HCT116 (cell line): ENCODE measurements around the gene DAPK1. TPM values are rescaled to one million over a fixed set of nuclear protein-coding genes. Genes with fewer than 3 reads are reported as not detected.

Source experiments
- ATAC-seq: fragments of 200-7000 bp; cut with Tn5 transposase; 2 replicates; pipeline ENCODE4 v1.9.1; 2020; ENCODE audit warnings: mild to moderate bottlenecking, moderate library complexity
- BruUV-seq: library from RNA; stranded (reverse); fragments of 400-500 nt; replicated peaks from 2 replicates; lab custom pipeline; 2021; lab: Mats Ljungman, UMichigan
- CTCF ChIA-PET: fragments of 300-600 bp; sonication (Branson Sonifier 250); formaldehyde crosslinking; loops from one replicate; lab custom pipeline; 2021; ENCODE audit warnings: antibody characterized with exemption; lab: Charles Lee
- POLR2A ChIA-PET: fragments of 300-600, 350-600 bp; sonication (Branson Sonifier 250); formaldehyde crosslinking; loops from one replicate; lab custom pipeline; 2021; ENCODE audit warnings: antibody characterized with exemption; lab: Charles Lee
- RAD21 ChIA-PET, 2 experiments: fragments of 300-600 bp; sonication (Branson Sonifier 250); formaldehyde crosslinking; loops; one replicate each; lab custom pipeline; 2023; ENCODE audit warnings: low total read pairs in 2 of 2; ENCODE audit not compliant: uncharacterized antibody in 2 of 2, unreplicated experiment in 2 of 2, low non-redundant PET in 1 of 2; lab: Charles Lee
- DNase-seq: peaks from one replicate; pipeline ENCODE4 v3.0.0-alpha.2; 2010; ENCODE audit warnings: low read depth, low spot score
- H2AFZ ChIP-seq: fragments of 200-600 bp; shearing (Covaris generic), sonication (generic); 2 replicates; pipeline ENCODE4 v1.6.1; 2017; ENCODE audit warnings: low read depth, mixed run types, mixed read lengths, antibody characterized with exemption, low read length; ENCODE audit not compliant: poor library complexity, severe bottlenecking
- H3K27ac ChIP-seq: 2 replicates; pipeline ENCODE4 v1.5.1; 2012; ENCODE audit warnings: low read depth, low read length
- H3K27me3 ChIP-seq: fragments of 200-600 bp; sonication (generic); 2 replicates; pipeline ENCODE4 v1.6.1; 2016; ENCODE audit warnings: mixed run types, low read length, mixed read lengths; ENCODE audit not compliant: insufficient read depth
- H3K36me3 ChIP-seq, 2 experiments: fragments of 200-500 bp in 1 of 2; fragments of 200-600 bp in 1 of 2; sonication (Bioruptor generic) in 1 of 2; sonication (generic) in 1 of 2; 2 replicates each; pipeline versions ENCODE4 v1.5.1 to v1.6.1; 2014 to 2016; ENCODE audit warnings: low read length in 2 of 2, inconsistent platforms in 1 of 2, mixed read lengths in 1 of 2, mixed run types in 1 of 2; ENCODE audit not compliant: insufficient read depth in 2 of 2, control insufficient read depth in 1 of 2
- H3K4me1 ChIP-seq, 2 experiments: fragments of 200-600 bp in 1 of 2; sonication (generic) in 1 of 2; 2 replicates each; pipeline versions ENCODE4 v1.5.1 to v1.6.1; 2012 to 2017; ENCODE audit warnings: low read length in 2 of 2, inconsistent platforms in 1 of 2, mild to moderate bottlenecking in 1 of 2, mixed read lengths in 1 of 2, mixed run types in 1 of 2, moderate library complexity in 1 of 2; ENCODE audit not compliant: insufficient read depth in 2 of 2, control insufficient read depth in 1 of 2
- H3K4me2 ChIP-seq: fragments of 200-600 bp; sonication (generic); 2 replicates; pipeline ENCODE4 v1.6.1; 2017; ENCODE audit warnings: mixed run types, low read length, mixed read lengths
- H3K4me3 ChIP-seq, 2 experiments: fragments of 200-600 bp in 1 of 2; sonication (generic) in 1 of 2; replicated peaks in 1 of 2; 2 replicates each; pipeline ENCODE4 v1.5.1; 2011 to 2016; ENCODE audit warnings: low read length in 2 of 2, control low read depth in 1 of 2, low read depth in 1 of 2, mild to moderate bottlenecking in 1 of 2, mixed read lengths in 1 of 2, mixed run types in 1 of 2
- H3K79me2 ChIP-seq: fragments of 200-600 bp; sonication (generic); 2 replicates; pipeline ENCODE4 v1.6.1; 2017; ENCODE audit warnings: mild to moderate bottlenecking, mixed run types, low read length, moderate library complexity, mixed read lengths; ENCODE audit not compliant: insufficient read depth
- H3K9ac ChIP-seq: fragments of 200-600 bp; sonication (generic); 2 replicates; pipeline ENCODE4 v1.6.1; 2016; ENCODE audit warnings: low read length, mixed read lengths
- H3K9me2 ChIP-seq: fragments of 200-600 bp; sonication (generic), shearing (Covaris generic); 2 replicates; pipeline ENCODE4 v1.6.1; 2017; ENCODE audit warnings: mixed run types, mild to moderate bottlenecking, moderate library complexity; ENCODE audit not compliant: insufficient read depth
- H3K9me3 ChIP-seq, 2 experiments: fragments of 200-500 bp in 1 of 2; fragments of 200-600 bp in 1 of 2; sonication (Bioruptor generic) in 1 of 2; sonication (generic) in 1 of 2; 2 replicates each; pipeline ENCODE4 v1.6.1; 2014 to 2017; ENCODE audit warnings: low read length in 2 of 2, mixed read lengths in 2 of 2, inconsistent platforms in 1 of 2, low read depth in 1 of 2, mild to moderate bottlenecking in 1 of 2, mixed run types in 1 of 2, moderate library complexity in 1 of 2; ENCODE audit not compliant: control insufficient read depth in 1 of 2, insufficient read depth in 1 of 2
- H4K20me1 ChIP-seq: fragments of 200-600 bp; sonication (generic), shearing (Covaris generic); 2 replicates; pipeline ENCODE4 v1.6.1; 2017; ENCODE audit warnings: mixed run types, mild to moderate bottlenecking, moderate library complexity; ENCODE audit not compliant: insufficient read depth
- ATF3 ChIP-seq: IDR thresholded peaks from 2 replicates; pipeline ENCODE4 v1.6.1; 2012
- CBX3 ChIP-seq: IDR thresholded peaks from 2 replicates; pipeline ENCODE4 v1.6.1; 2012; ENCODE audit warnings: low read depth
- CEBPB ChIP-seq: IDR thresholded peaks from 2 replicates; pipeline ENCODE4 v1.6.1; 2012; ENCODE audit warnings: low read depth
- EGR1 ChIP-seq: IDR thresholded peaks from 2 replicates; pipeline ENCODE4 v1.6.1; 2012; ENCODE audit warnings: low read depth
- ELF1 ChIP-seq: IDR thresholded peaks from 2 replicates; pipeline ENCODE4 v1.6.1; 2012; ENCODE audit warnings: low read depth, borderline replicate concordance
- EZH2phosphoT487 ChIP-seq: fragments of 200-600 bp; IDR thresholded peaks from 2 replicates; pipeline ENCODE4 v1.6.1; 2018; ENCODE audit warnings: antibody characterized with exemption, borderline replicate concordance
- FOSL1 ChIP-seq: IDR thresholded peaks from 2 replicates; pipeline ENCODE4 v1.6.1; 2012; ENCODE audit warnings: low read depth
- POLR2A ChIP-seq: IDR thresholded peaks from 2 replicates; pipeline ENCODE4 v1.7.0; 2011; ENCODE audit warnings: borderline replicate concordance; ENCODE audit not compliant: insufficient read depth, insufficient read length; ENCODE audit errors: extremely low read depth
- POLR2AphosphoS5 ChIP-seq: IDR thresholded peaks from 2 replicates; pipeline ENCODE4 v1.6.1; 2011; ENCODE audit warnings: mild to moderate bottlenecking, low read depth, low read length, moderate library complexity
- SIN3A ChIP-seq: IDR thresholded peaks from 2 replicates; pipeline ENCODE4 v1.6.1; 2012; ENCODE audit warnings: low read depth
- TCF7L2 ChIP-seq: IDR thresholded peaks from 2 replicates; pipeline ENCODE4 v1.7.0; 2011; ENCODE audit warnings: borderline replicate concordance, inconsistent platforms; ENCODE audit not compliant: insufficient read depth, insufficient read length; ENCODE audit errors: extremely low read depth
- ZBTB33 ChIP-seq: IDR thresholded peaks from 2 replicates; pipeline ENCODE4 v1.6.1; 2011; ENCODE audit warnings: mild to moderate bottlenecking, low read length, moderate library complexity; ENCODE audit not compliant: insufficient replicate concordance; ENCODE audit errors: extremely low read depth
- intact Hi-C: fragments of 100-400 bp; cut with micrococcal nuclease; formaldehyde crosslinking; loops from 2 replicates; pipeline ENCODE4 v1.10.0; 2022
- total RNA-seq: library from RNA; stranded (reverse); gene quantifications from one replicate; pipeline ENCODE4 v1.2.1, GENCODE V29; 2021; ENCODE audit not compliant: unreplicated experiment

DAPK1 gene
- total RNA-seq, 1 experiment from 2014 or later, result 5.6 TPM

- POLR2A ChIA-PET, result no interaction called here
- Histone ChIP-seq H2AFZ (no peak overlapping the region), H3K4me3 (no peak overlapping the region), H3K27me3 (no peaks in the 10 kb centered on the region), H3K4me2 (no peak overlapping the region), H4K20me1 (no peaks in the 10 kb centered on the region), H3K9me3 (no peaks in the 10 kb centered on the region), H3K4me1 (no peaks in the 10 kb centered on the region), H3K79me2 (no peaks in the 10 kb centered on the region), H3K9me2 (no peaks in the 10 kb centered on the region), H3K36me3 (no peaks in the 10 kb centered on the region), H3K9ac (no peak overlapping the region), H3K27ac (no peak overlapping the region)
- RAD21 ChIA-PET, result no interaction called here
- CTCF ChIA-PET, result no interaction called here
- no TSS peak for BruUV-seq
- ATAC-seq (no peak), DNase-seq (no peak)
- TF ChIP-seq SIN3A (no peak), ZBTB33 (no peak), EZH2phosphoT487 (no peak), ATF3 (no peak), CBX3 (no peak), POLR2AphosphoS5 (no peak), FOSL1 (no peak), EGR1 (no peak), POLR2A (no peak), ELF1 (no peak), TCF7L2 (no peak), CEBPB (no peak)
- intact Hi-C loops, result no loop called here
These were observed 251.2 kb downstream of the DAPK1 start for GRCh38 chr9:87748881-87749280.
